DND-41 (cell line): ENCODE measurements around the gene MYO18B.

Experiments used
- EZH2 ChIP-seq: IDR thresholded peaks from 3 replicates; pipeline ENCODE4 v1.6.1; 2012; ENCODE audit warnings: borderline replicate concordance, low read depth, mild to moderate bottlenecking, moderate library complexity, low read length, inconsistent platforms; ENCODE audit not compliant: severe bottlenecking
- TF ChIP-seq, protein P1 (sequence below): IDR thresholded peaks from 2 replicates; pipeline ENCODE4 v1.5.1; 2012; ENCODE audit warnings: borderline replicate concordance, low read length, moderate library complexity, mild to moderate bottlenecking; ENCODE audit not compliant: poor library complexity, severe bottlenecking; ENCODE audit errors: extremely low read depth

DNA sequence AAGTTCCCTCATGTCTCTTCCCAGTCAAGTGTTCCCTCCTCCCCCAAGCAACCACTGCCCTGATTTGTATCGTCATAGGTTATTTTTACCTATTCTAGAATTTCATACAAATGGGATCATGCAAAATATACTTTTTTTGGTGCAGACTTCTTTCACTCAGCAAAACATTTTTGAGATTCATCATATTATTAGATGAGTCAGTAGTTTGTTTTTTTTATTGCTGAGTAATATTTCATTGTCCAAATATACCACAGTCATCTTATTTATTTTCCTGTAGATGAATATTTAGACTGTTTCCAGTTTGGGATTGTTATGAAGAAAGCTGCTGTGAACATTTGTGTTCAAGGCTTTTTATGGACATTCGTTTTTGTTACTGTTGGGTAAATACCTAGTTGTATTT, 301.0 kb downstream of the MYO18B start:
- TF ChIP-seq, protein P1, sequence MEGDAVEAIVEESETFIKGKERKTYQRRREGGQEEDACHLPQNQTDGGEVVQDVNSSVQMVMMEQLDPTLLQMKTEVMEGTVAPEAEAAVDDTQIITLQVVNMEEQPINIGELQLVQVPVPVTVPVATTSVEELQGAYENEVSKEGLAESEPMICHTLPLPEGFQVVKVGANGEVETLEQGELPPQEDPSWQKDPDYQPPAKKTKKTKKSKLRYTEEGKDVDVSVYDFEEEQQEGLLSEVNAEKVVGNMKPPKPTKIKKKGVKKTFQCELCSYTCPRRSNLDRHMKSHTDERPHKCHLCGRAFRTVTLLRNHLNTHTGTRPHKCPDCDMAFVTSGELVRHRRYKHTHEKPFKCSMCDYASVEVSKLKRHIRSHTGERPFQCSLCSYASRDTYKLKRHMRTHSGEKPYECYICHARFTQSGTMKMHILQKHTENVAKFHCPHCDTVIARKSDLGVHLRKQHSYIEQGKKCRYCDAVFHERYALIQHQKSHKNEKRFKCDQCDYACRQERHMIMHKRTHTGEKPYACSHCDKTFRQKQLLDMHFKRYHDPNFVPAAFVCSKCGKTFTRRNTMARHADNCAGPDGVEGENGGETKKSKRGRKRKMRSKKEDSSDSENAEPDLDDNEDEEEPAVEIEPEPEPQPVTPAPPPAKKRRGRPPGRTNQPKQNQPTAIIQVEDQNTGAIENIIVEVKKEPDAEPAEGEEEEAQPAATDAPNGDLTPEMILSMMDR = no peak
- no peak for TF ChIP-seq EZH2
